HG02943 (cell line): ENCODE measurements around the gene PPP2R5E.
"Not testable (repeated sequence)": the region's sequence is repeated elsewhere in the genome, so short reads cannot be mapped to it uniquely, and the experiment has no call there.

Experiments
- ATAC-seq: cut with Tn5 transposase; IDR thresholded peaks from one replicate; pipeline ENCODE4 v1.9.1; 2021; ENCODE audit warnings: mild to moderate bottlenecking, low read depth, moderate library complexity; ENCODE audit not compliant: unreplicated experiment

The PPP2R5E gene

GRCh38 chr14:63392236-63392635 is 150.9 kb downstream of the PPP2R5E start:
- no peak for ATAC-seq

- ATAC-seq = peak; percentile 83
These were observed 154.3 kb downstream of the PPP2R5E start for GRCh38 chr14:63388766-63389431.

- ATAC-seq = no peak
These were observed 155.5 kb downstream of the PPP2R5E start for GRCh38 chr14:63387711-63388110.

- ATAC-seq = peak; percentile 72
These were observed 159.3 kb downstream of the PPP2R5E start for GRCh38 chr14:63383776-63384367.

- no peak for ATAC-seq
These were observed 164.7 kb downstream of the PPP2R5E start for GRCh38 chr14:63378444-63378843.

GRCh38 chr14:63375769-63376168 is 167.4 kb downstream of the PPP2R5E start:
- no peak for ATAC-seq

GRCh38 chr14:63371613-63372012 is 171.6 kb downstream of the PPP2R5E start:
- ATAC-seq = not testable (repeated sequence)

GRCh38 chr14:63371033-63371432 is 172.1 kb downstream of the PPP2R5E start:
- ATAC-seq = no peak

- ATAC-seq = no peak
These were observed 175.3 kb downstream of the PPP2R5E start for GRCh38 chr14:63367742-63368364.

- no peak for ATAC-seq
These were observed 180.8 kb downstream of the PPP2R5E start for GRCh38 chr14:63362389-63362819.

GRCh38 chr14:63361790-63362189 is 181.4 kb downstream of the PPP2R5E start:
- ATAC-seq = no peak

GRCh38 chr14:63357841-63358240 is 185.3 kb downstream of the PPP2R5E start:
- no peak for ATAC-seq

- no peak for ATAC-seq
These were observed 197.4 kb downstream of the PPP2R5E start for GRCh38 chr14:63345826-63346225.

- no peak for ATAC-seq
These were observed 198.8 kb downstream of the PPP2R5E start for GRCh38 chr14:63344336-63344735.

- no peak for ATAC-seq
These were observed 199.3 kb downstream of the PPP2R5E start for GRCh38 chr14:63343878-63344277.

GRCh38 chr14:63342371-63342770 is 200.8 kb downstream of the PPP2R5E start:
- ATAC-seq = no peak

GRCh38 chr14:63328787-63329737 is 214.1 kb downstream of the PPP2R5E start:
- no peak for ATAC-seq

- no peak for ATAC-seq
These were observed 216.3 kb downstream of the PPP2R5E start for GRCh38 chr14:63326840-63327239.

GRCh38 chr14:63322897-63323573 is 220.1 kb downstream of the PPP2R5E start:
- ATAC-seq = no peak

- no peak for ATAC-seq
These were observed 220.7 kb downstream of the PPP2R5E start for GRCh38 chr14:63322472-63322871.
